22Rv1 (cell line): Measurements from ENCODE around the gene COL11A2.

Experiments
- CTCF ChIP-seq: fragments of 450-650 bp; IDR thresholded peaks from 2 replicates; pipeline ENCODE4 v1.5.1; 2017; ENCODE audit warnings: mild to moderate bottlenecking
- ZFX ChIP-seq: fragments of 450-650 bp; IDR thresholded peaks from 2 replicates; pipeline ENCODE4 v1.6.1; 2017; ENCODE audit warnings: antibody characterized with exemption, borderline replicate concordance

DNA sequence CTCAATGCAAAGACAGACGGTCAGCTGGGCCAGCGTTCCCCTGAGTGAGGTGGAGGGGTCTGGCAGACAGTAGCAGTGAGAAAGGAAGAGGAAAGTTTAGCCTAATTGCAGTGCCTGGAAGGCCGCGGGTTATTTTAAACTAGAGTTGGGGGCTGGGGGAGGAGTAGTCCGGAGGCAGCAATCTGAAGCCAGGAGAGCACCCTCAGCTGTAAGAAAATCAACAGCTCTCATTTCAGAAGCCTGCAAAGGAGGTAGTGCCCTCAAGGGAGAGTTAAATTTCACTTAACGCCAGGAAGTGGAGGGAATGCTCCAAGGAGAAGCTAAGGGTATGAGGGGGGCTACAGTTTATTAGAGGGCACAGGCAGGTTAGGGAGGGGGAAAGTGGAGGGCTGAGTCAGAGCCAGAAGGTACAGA, 43.0 kb upstream of the COL11A2 start:
- no peak for TF ChIP-seq ZFX
- TF ChIP-seq CTCF = no peak
